GM20000 (cell line): ENCODE measurements around the gene MATCAP1.
A peak's percentile ranks its signal among the peaks of the same experiment; 100 is the strongest.

Source experiments
- DNase-seq: peaks from one replicate; pipeline ENCODE4 v3.0.0; 2012; ENCODE audit warnings: low spot score
- CTCF ChIP-seq: IDR thresholded peaks from 2 replicates; pipeline ENCODE4 v1.5.1; 2012; ENCODE audit warnings: mild to moderate bottlenecking, control low read depth; ENCODE audit errors: extremely low read depth, missing control alignments

MATCAP1 gene

GRCh38 chr16:67183284-67183626, 508 bp downstream of the MATCAP1 start:
- TF ChIP-seq CTCF = no peak
- no peak for DNase-seq

GRCh38 chr16:67182288-67182687, 1.5 kb downstream of the MATCAP1 start:
- no peak for DNase-seq
- no peak for TF ChIP-seq CTCF

- no peak for DNase-seq
- no peak for TF ChIP-seq CTCF
Measured at GRCh38 chr16:67181346-67181745, 2.4 kb downstream of the MATCAP1 start.

GRCh38 chr16:67180166-67180565, 3.6 kb downstream of the MATCAP1 start:
- DNase-seq = no peak
- no peak for TF ChIP-seq CTCF

- no peak for TF ChIP-seq CTCF
- DNase-seq = no peak
Measured at GRCh38 chr16:67179421-67180080, 4.2 kb downstream of the MATCAP1 start.

- no peak for TF ChIP-seq CTCF
- peak; percentile 71 for DNase-seq
Measured at GRCh38 chr16:67177743-67178699, 5.7 kb downstream of the MATCAP1 start.

- DNase-seq = no peak
- no peak for TF ChIP-seq CTCF
Measured at GRCh38 chr16:67176662-67177061, 7.1 kb downstream of the MATCAP1 start.
